GM12873 (cell line): ENCODE measurements around the gene ADGRD1.

Experiments
- CTCF ChIP-seq: IDR thresholded peaks from 2 replicates; pipeline ENCODE4 v1.5.1; 2012; ENCODE audit warnings: low read depth, mild to moderate bottlenecking, moderate library complexity, low read length, control low read depth; ENCODE audit not compliant: insufficient read depth; ENCODE audit errors: missing control alignments

Gene ADGRD1

GRCh38 chr12:131005161-131006035 is 51.7 kb downstream of the ADGRD1 start:
- TF ChIP-seq CTCF, result peak; percentile 41

- TF ChIP-seq CTCF, result no peak
Measured at GRCh38 chr12:131006036-131006735, 52.5 kb downstream of the ADGRD1 start.

- TF ChIP-seq CTCF, result no peak
Measured at GRCh38 chr12:131007031-131007739, 53.5 kb downstream of the ADGRD1 start.

DNA sequence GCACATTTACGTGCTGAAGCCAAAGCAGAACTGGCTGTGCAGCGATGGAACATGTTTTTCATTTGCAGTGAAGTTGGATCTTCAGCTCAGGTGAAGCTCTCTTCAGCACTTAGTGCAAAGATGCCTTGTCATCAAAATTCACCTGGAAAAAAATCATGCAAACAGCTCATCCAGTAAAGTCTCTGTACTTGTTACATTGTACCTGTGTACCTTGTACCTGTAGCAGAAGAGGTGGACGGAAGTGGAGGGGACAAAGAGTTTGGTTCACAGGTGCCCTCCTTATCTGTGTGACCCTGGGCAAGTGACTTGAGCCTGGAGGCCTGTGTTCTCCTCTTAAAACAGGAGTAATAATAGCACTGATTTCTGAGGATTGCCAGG is 54.0 kb downstream of the ADGRD1 start:
- no peak for TF ChIP-seq CTCF

GRCh38 chr12:131008131-131008912 is 54.6 kb downstream of the ADGRD1 start:
- TF ChIP-seq CTCF, result no peak

GRCh38 chr12:131008913-131009270 is 55.2 kb downstream of the ADGRD1 start:
- TF ChIP-seq CTCF, result no peak
